Cardiac fibroblast (primary cell): Measurements from ENCODE around the gene EPB41L4A.

ENCODE experiments used
- DNase-seq, 2 donors: peaks; one replicate each; pipeline versions ENCODE4 v3.0.0 to v3.0.0-alpha.2; 2010; ENCODE audit warnings: low read depth in 2 of 2
- H3K4me3 ChIP-seq, 2 donors: replicated peaks in 1 of 2; 1 replicate in 1 of 2; 2 replicates in 1 of 2; pipeline ENCODE4 v1.5.1; 2011; ENCODE audit warnings: low read depth in 2 of 2, low read length in 2 of 2, mild to moderate bottlenecking in 2 of 2, moderate library complexity in 1 of 2
- TF ChIP-seq, protein P1 (sequence below): IDR thresholded peaks from one replicate; pipeline ENCODE4 v1.5.1; 2011; ENCODE audit warnings: low read depth, mild to moderate bottlenecking, low read length, inconsistent platforms

EPB41L4A gene

GRCh38 chr5:112250551-112250950, 168.5 kb downstream of the EPB41L4A start:
- TF ChIP-seq, protein P1, sequence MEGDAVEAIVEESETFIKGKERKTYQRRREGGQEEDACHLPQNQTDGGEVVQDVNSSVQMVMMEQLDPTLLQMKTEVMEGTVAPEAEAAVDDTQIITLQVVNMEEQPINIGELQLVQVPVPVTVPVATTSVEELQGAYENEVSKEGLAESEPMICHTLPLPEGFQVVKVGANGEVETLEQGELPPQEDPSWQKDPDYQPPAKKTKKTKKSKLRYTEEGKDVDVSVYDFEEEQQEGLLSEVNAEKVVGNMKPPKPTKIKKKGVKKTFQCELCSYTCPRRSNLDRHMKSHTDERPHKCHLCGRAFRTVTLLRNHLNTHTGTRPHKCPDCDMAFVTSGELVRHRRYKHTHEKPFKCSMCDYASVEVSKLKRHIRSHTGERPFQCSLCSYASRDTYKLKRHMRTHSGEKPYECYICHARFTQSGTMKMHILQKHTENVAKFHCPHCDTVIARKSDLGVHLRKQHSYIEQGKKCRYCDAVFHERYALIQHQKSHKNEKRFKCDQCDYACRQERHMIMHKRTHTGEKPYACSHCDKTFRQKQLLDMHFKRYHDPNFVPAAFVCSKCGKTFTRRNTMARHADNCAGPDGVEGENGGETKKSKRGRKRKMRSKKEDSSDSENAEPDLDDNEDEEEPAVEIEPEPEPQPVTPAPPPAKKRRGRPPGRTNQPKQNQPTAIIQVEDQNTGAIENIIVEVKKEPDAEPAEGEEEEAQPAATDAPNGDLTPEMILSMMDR, result no peak
- no peak for DNase-seq
- no peak overlapping the region for H3K4me3 ChIP-seq

DNA sequence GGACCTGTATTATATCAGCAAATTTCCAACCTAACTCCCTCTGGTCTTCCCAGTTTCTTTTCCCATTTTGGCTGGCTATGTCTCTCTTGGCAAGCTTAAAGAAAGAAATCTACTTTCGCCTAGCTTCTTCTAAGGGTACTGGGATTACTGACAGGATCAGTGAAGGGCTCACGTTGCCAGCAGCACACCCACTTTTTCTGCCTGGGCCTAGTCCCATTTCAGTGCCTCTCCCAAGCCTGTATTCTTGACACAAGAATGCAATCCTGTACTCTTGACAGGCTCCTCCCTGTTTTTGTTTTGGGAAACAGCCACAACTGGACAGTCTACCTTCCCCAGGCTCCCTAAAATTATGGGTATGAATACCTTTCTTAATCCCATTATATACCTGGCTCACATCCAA, 170.5 kb downstream of the EPB41L4A start:
- no peak for DNase-seq
- no peak overlapping the region for H3K4me3 ChIP-seq
- TF ChIP-seq, protein P1, result no peak

- TF ChIP-seq, protein P1, result no peak
- H3K4me3 ChIP-seq, result no peak overlapping the region
- no peak for DNase-seq
Measured at GRCh38 chr5:112247960-112248359, 171.1 kb downstream of the EPB41L4A start.

- H3K4me3 ChIP-seq, result no peak overlapping the region
- DNase-seq, result no peak
- TF ChIP-seq, protein P1, result no peak
Measured at GRCh38 chr5:112245656-112246055, 173.4 kb downstream of the EPB41L4A start.

- no peak overlapping the region for H3K4me3 ChIP-seq
- TF ChIP-seq, protein P1, result no peak
- DNase-seq, result no peak
Measured at GRCh38 chr5:112239996-112240395, 179.1 kb downstream of the EPB41L4A start.

GRCh38 chr5:112238473-112238872, 180.6 kb downstream of the EPB41L4A start:
- TF ChIP-seq, protein P1, result no peak
- DNase-seq, result no peak
- no peak overlapping the region for H3K4me3 ChIP-seq

GRCh38 chr5:112237456-112237855, 181.6 kb downstream of the EPB41L4A start:
- H3K4me3 ChIP-seq, result no peak overlapping the region
- DNase-seq, result no peak
- TF ChIP-seq, protein P1, result no peak
